ENCODE data around the gene ZNF280C.
A peak's percentile ranks its signal among the peaks of the same experiment; 100 is the strongest.

Gene ZNF280C

DNA sequence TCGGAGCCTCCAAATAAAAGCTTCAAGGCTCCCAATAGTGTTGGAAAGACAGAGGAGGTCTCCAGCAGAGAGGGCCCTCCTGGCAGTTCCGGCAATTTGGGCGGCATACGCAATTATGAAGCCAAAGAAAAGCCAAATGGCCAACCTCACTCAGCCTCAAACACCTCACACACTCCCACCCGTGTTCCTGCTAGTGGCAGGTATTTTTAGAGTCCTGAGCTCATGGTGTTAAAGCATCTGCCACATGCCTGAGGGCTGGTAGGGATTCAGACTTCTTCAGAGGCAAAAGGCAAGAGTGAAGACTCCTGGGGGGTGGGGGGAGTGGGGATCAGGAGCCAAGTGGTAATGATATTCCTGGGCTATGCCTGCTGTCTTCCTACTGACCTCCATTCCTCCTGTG lies 89.5 kb downstream of the ZNF280C start:
- TF ChIP-seq MYC (IDR thresholded peaks at IDR 0.05; ENCODE audit: low read depth, low read length) (no peak), POLR2A (IDR thresholded peaks at IDR 0.05; ENCODE audit: extremely low read depth, insufficient read length) (no peak)
- TF ChIP-seq, protein P1, sequence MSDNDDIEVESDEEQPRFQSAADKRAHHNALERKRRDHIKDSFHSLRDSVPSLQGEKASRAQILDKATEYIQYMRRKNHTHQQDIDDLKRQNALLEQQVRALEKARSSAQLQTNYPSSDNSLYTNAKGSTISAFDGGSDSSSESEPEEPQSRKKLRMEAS (IDR thresholded peaks at IDR 0.05; ENCODE audit: low read depth, low read length), result no peak
- TF ChIP-seq, protein P2, sequence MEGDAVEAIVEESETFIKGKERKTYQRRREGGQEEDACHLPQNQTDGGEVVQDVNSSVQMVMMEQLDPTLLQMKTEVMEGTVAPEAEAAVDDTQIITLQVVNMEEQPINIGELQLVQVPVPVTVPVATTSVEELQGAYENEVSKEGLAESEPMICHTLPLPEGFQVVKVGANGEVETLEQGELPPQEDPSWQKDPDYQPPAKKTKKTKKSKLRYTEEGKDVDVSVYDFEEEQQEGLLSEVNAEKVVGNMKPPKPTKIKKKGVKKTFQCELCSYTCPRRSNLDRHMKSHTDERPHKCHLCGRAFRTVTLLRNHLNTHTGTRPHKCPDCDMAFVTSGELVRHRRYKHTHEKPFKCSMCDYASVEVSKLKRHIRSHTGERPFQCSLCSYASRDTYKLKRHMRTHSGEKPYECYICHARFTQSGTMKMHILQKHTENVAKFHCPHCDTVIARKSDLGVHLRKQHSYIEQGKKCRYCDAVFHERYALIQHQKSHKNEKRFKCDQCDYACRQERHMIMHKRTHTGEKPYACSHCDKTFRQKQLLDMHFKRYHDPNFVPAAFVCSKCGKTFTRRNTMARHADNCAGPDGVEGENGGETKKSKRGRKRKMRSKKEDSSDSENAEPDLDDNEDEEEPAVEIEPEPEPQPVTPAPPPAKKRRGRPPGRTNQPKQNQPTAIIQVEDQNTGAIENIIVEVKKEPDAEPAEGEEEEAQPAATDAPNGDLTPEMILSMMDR (IDR thresholded peaks at IDR 0.05; ENCODE audit: low read depth, low read length), result no peak
- DNase-seq (ENCODE audit: low read depth), result no peak
- no peak overlapping the region for H3K4me3 ChIP-seq (ENCODE audit: low read depth, low read length)

DNA sequence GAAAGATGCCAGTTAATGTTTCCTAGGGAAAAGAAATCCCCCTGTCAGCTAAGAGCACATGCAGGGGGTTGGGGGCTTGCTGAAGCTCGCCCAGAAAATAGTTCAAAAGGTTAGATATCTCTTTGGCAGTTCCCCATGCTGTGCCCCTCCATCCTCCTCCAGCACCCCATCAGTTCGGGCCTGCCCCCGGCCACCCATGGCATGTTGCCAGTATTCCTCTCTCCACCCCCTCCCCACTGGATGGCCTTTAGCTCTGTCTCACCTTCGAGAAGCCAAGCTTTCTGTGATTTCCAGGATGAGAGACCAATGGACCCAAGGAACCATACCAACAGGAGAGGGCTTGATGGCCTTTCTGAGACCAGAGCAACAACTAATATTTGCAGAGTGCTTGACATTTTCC lies 91.8 kb downstream of the ZNF280C start:
- no peak for DNase-seq (ENCODE audit: low read depth)
- TF ChIP-seq, protein P2 (IDR thresholded peaks at IDR 0.05; ENCODE audit: low read depth, low read length), result no peak
- TF ChIP-seq, protein P1 (IDR thresholded peaks at IDR 0.05; ENCODE audit: low read depth, low read length), result no peak
- TF ChIP-seq MYC (IDR thresholded peaks at IDR 0.05; ENCODE audit: low read depth, low read length) (no peak), POLR2A (IDR thresholded peaks at IDR 0.05; ENCODE audit: extremely low read depth, insufficient read length) (no peak)
- no peak overlapping the region for H3K4me3 ChIP-seq (ENCODE audit: low read depth, low read length)

DNA sequence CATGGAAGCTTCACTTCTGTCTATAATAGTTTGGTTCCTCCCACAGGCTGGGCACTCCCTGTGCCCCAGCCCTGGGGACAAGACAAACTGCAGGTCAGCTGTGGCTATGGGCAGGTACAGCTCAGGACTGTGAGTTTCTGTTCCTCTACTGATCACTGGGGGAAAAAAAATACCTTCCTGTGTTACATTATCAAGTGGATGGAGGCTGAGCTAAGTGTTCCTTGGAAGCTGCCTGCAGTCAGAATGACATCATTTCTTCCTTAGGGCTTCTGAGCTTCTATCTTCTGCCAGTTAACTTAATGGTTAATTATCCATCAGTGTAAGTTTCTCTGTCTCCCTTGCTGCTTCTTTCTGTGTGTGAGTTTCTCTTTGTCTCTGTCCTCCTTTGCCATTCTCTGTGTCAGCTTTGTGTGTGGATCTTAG lies 92.3 kb downstream of the ZNF280C start:
- no peak overlapping the region for H3K4me3 ChIP-seq (ENCODE audit: low read depth, low read length)
- no peak for DNase-seq (ENCODE audit: low read depth)
- TF ChIP-seq MYC (IDR thresholded peaks at IDR 0.05; ENCODE audit: low read depth, low read length) (no peak), POLR2A (IDR thresholded peaks at IDR 0.05; ENCODE audit: extremely low read depth, insufficient read length) (no peak)
- TF ChIP-seq, protein P1 (IDR thresholded peaks at IDR 0.05; ENCODE audit: low read depth, low read length), result no peak
- TF ChIP-seq, protein P2 (IDR thresholded peaks at IDR 0.05; ENCODE audit: low read depth, low read length), result no peak

DNA sequence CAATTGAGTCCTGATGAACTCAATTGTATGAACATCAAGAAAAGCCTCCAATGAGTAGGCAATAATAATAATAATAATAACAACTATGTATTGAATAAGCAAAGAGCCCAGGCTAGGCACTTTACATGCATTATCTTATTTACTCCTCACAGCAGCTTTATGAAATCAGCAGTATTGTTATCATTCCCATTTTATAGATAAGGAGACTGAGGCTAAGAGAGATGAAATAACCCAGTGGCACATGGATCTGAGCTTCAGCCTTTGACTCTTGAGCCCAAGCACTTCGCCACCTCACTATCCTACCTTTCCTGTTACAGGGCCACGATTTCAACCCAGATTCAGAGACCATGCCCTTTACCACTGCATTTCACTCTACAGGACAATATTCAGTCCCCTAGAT lies 93.8 kb downstream of the ZNF280C start:
- H3K4me3 ChIP-seq (ENCODE audit: low read depth, low read length), result no peak overlapping the region
- no peak for DNase-seq (ENCODE audit: low read depth)
- TF ChIP-seq, protein P2 (IDR thresholded peaks at IDR 0.05; ENCODE audit: low read depth, low read length), result no peak
- TF ChIP-seq, protein P1 (IDR thresholded peaks at IDR 0.05; ENCODE audit: low read depth, low read length), result no peak
- TF ChIP-seq POLR2A (IDR thresholded peaks at IDR 0.05; ENCODE audit: extremely low read depth, insufficient read length) (no peak), MYC (IDR thresholded peaks at IDR 0.05; ENCODE audit: low read depth, low read length) (no peak)

DNA sequence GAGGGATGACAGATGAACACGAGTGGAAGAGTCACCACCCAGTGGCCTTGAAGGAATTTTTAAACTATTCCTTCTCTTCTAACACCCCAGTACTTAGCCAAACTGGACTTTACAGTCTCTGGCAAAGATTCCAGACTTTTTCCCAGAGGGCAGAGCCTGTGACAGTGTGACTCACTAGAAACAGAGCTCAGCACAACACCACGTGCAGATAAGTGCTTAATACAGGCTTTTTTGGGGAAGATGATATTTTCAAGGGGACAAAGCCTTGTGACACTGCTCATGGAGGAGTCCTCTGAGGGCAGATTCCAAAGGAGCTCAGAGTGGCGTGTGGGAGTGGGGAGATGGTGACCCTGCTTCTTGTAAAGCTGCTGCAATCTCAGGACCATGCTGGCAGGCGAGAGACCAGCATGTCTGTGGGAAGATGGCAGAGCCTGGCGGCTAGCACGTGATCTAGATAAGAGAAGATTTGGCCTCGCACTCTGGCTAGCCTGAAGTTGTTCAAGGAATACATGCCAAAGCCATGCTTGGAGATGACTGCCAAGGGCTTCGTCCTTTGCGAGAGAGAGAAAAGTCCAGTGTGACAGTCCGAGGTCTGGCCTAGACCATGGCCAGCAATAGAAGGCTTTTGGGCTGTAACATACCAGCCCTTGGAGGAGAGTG lies 94.5 kb downstream of the ZNF280C start:
- TF ChIP-seq MYC (IDR thresholded peaks at IDR 0.05; ENCODE audit: low read depth, low read length), result no peak
- H3K4me3 ChIP-seq (ENCODE audit: low read depth, low read length), result peak overlapping the region; percentile 52
- DNase-seq (ENCODE audit: low read depth), result peak; percentile 25

DNA sequence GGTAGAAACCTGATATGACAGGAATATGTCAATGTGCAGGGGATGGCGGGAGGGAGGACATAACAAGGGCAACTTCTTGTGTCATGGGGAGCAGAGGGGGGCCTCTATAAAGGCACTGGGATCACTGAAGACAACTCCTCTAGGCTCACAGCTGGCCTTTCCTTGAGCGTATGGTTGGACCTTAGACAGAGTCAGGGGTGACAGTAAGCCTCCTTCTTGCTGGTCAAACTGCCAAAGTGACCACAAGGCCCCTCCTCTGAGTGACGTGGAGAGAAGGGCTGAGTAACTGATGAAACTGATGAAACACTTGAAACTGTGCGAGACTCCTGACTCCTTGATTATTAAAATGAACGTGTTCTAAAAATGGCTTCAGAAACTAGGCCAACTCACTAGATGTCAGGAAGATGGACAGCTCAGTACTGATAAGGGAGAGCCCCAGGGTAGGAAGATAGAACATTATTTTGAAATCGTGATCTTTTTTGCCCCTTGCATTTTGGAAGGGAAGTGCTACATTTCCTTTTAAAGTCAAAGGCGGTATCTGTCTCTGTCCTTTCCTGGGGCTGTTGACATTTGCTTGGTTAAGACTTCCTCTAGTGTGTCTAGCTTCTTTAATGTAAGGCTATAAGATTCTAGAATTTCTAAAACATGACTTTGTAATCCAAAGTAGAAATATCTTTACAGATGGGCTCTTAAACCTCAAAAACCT lies 95.4 kb downstream of the ZNF280C start:
- TF ChIP-seq MYC (IDR thresholded peaks at IDR 0.05; ENCODE audit: low read depth, low read length), result no peak
- TF ChIP-seq, protein P2 (IDR thresholded peaks at IDR 0.05; ENCODE audit: low read depth, low read length), result no peak
- TF ChIP-seq, protein P1 (IDR thresholded peaks at IDR 0.05; ENCODE audit: low read depth, low read length), result 0 out of 2 replicates have a peak, but pooled peaks have one; percentile 3
- TF ChIP-seq POLR2A (IDR thresholded peaks at IDR 0.05; ENCODE audit: extremely low read depth, insufficient read length), result peak; percentile 50
- peak overlapping the region; percentile 52 for H3K4me3 ChIP-seq (ENCODE audit: low read depth, low read length)
- DNase-seq (ENCODE audit: low read depth), result peak; percentile 89

Measured in NB4 (cell line).